Measurements from ENCODE around the gene SLC44A3.

Gene SLC44A3

GRCh38 chr1:94819945-94820746, at the start of gene SLC44A3:
TSS of gene SLC44A3 (plus strand) at chr1:94820357. CDS start at chr1:94820452, 95 bp downstream.
- DNase-seq (ENCODE audit: low read depth), result no peak

- DNase-seq (ENCODE audit: low read depth), result no peak
These were observed 47.9 kb upstream of the SLC44A3 start for GRCh38 chr1:94772230-94772641.

- no peak for DNase-seq (ENCODE audit: low read depth)
These were observed 47.3 kb upstream of the SLC44A3 start for GRCh38 chr1:94772845-94773244.

- no peak for DNase-seq (ENCODE audit: low read depth)
These were observed 46.8 kb upstream of the SLC44A3 start for GRCh38 chr1:94773296-94773809.

GRCh38 chr1:94773931-94774422, 46.2 kb upstream of the SLC44A3 start:
- DNase-seq (ENCODE audit: low read depth), result no peak

GRCh38 chr1:94776474-94776873, 43.7 kb upstream of the SLC44A3 start:
- no peak for DNase-seq (ENCODE audit: low read depth)

- DNase-seq (ENCODE audit: low read depth), result no peak
These were observed 42.9 kb upstream of the SLC44A3 start for GRCh38 chr1:94777281-94777680.

GRCh38 chr1:94778808-94779207, 41.3 kb upstream of the SLC44A3 start:
- no peak for DNase-seq (ENCODE audit: low read depth)

- DNase-seq (ENCODE audit: low read depth), result no peak
These were observed 36.6 kb upstream of the SLC44A3 start for GRCh38 chr1:94783342-94784189.

- no peak for DNase-seq (ENCODE audit: low read depth)
These were observed 36.0 kb upstream of the SLC44A3 start for GRCh38 chr1:94784190-94784515.

- DNase-seq (ENCODE audit: low read depth), result no peak
These were observed 32.5 kb upstream of the SLC44A3 start for GRCh38 chr1:94787691-94788090.

- no peak for DNase-seq (ENCODE audit: low read depth)
These were observed 29.9 kb upstream of the SLC44A3 start for GRCh38 chr1:94790246-94790645.

GRCh38 chr1:94790670-94791069, 29.5 kb upstream of the SLC44A3 start:
- no peak for DNase-seq (ENCODE audit: low read depth)

GRCh38 chr1:94792473-94793295, 27.5 kb upstream of the SLC44A3 start:
- no peak for DNase-seq (ENCODE audit: low read depth)

- DNase-seq (ENCODE audit: low read depth), result no peak
These were observed 26.9 kb upstream of the SLC44A3 start for GRCh38 chr1:94793296-94793656.

GRCh38 chr1:94795434-94795833, 24.7 kb upstream of the SLC44A3 start:
- DNase-seq (ENCODE audit: low read depth), result no peak

- DNase-seq (ENCODE audit: low read depth), result no peak
These were observed 23.9 kb upstream of the SLC44A3 start for GRCh38 chr1:94796266-94796665.

- DNase-seq (ENCODE audit: low read depth), result no peak
These were observed 22.9 kb upstream of the SLC44A3 start for GRCh38 chr1:94797291-94797690.

- no peak for DNase-seq (ENCODE audit: low read depth)
These were observed 22.1 kb upstream of the SLC44A3 start for GRCh38 chr1:94798054-94798453.

GRCh38 chr1:94798462-94798861, 21.7 kb upstream of the SLC44A3 start:
- no peak for DNase-seq (ENCODE audit: low read depth)

GRCh38 chr1:94799206-94799605, 21.0 kb upstream of the SLC44A3 start:
- no peak for DNase-seq (ENCODE audit: low read depth)

GRCh38 chr1:94801919-94802546, 18.1 kb upstream of the SLC44A3 start:
- no peak for DNase-seq (ENCODE audit: low read depth)
